Lower leg skin (tissue), 4 donors: ENCODE measurements around the gene GDPD5. TPM values are rescaled to one million over a fixed set of nuclear protein-coding genes. Genes with fewer than 3 reads are reported as not detected.

Experiments
- DNase-seq, 2 donors: peaks; one replicate each; pipeline ENCODE4 v3.0.0-alpha.2; 2019; ENCODE audit warnings: low spot score in 2 of 2
- H3K4me3 ChIP-seq: fragments of 200-600 bp; sonication (generic); 2 replicates; pipeline ENCODE4 v1.5.1; 2017; ENCODE audit warnings: mild to moderate bottlenecking, low read depth; ENCODE audit not compliant: poor library complexity, severe bottlenecking
- POLR2A ChIP-seq, 2 donors: fragments of 450-650 bp; IDR thresholded peaks; one replicate each; pipeline ENCODE4 v1.6.1; 2016 to 2017; ENCODE audit warnings: antibody characterized with exemption in 2 of 2, mild to moderate bottlenecking in 1 of 2, moderate library complexity in 1 of 2
- WGBS, 2 donors: methylation state at CpG; one replicate each; pipeline ENCODE4 v1.1.5; 2018; 5-methylcytosine and 5-hydroxymethylcytosine counted together
- intact Hi-C: fragments of 100-400 bp; cut with DNase I; formaldehyde crosslinking; loops from one replicate; pipeline ENCODE4 v1.15.0; 2023; ENCODE audit warnings: low total_unique reads
- total RNA-seq, 4 donors: library from RNA; depleted of rRNA; stranded (reverse); fragments of >200 nt; gene quantifications; one replicate each; pipeline ENCODE4 v1.1.0, GENCODE V29; 2016
- TF ChIP-seq, protein P1 (sequence below), 3 donors: fragments of 450-650 bp; IDR thresholded peaks; one replicate each; pipeline ENCODE4 v1.5.1; 2016; ENCODE audit warnings: antibody characterized with exemption in 3 of 3, mild to moderate bottlenecking in 3 of 3, moderate library complexity in 2 of 3

GDPD5 gene
- total RNA-seq, 4 donors from 2014 or later = 3.9 to 8.5 (median 5.2) TPM

DNA sequence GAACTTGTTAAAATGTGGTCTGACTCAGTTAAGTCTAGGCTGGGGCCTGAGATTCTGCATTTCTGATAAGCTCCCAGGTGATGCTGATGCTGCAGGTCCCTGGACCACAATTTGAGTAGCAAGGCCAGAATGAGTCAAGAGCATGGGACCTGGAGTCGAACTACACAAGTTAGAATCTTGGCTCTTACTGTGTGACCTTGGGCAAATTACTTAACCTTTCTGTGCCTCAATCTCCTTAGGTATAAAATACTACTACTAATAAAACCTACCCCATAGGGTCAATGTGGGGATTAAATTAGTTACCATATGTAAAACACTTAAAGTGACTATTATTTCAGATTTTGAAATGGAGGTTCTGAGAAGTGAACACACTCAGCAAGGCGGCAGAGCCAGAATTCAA, 34.3 kb downstream of the GDPD5 start:
- WGBS, 2 donors = 92 to 94% methylated on average over 2 of the region's 2 CpGs
- H3K4me3 ChIP-seq = no peak overlapping the region
- TF ChIP-seq, protein P1, sequence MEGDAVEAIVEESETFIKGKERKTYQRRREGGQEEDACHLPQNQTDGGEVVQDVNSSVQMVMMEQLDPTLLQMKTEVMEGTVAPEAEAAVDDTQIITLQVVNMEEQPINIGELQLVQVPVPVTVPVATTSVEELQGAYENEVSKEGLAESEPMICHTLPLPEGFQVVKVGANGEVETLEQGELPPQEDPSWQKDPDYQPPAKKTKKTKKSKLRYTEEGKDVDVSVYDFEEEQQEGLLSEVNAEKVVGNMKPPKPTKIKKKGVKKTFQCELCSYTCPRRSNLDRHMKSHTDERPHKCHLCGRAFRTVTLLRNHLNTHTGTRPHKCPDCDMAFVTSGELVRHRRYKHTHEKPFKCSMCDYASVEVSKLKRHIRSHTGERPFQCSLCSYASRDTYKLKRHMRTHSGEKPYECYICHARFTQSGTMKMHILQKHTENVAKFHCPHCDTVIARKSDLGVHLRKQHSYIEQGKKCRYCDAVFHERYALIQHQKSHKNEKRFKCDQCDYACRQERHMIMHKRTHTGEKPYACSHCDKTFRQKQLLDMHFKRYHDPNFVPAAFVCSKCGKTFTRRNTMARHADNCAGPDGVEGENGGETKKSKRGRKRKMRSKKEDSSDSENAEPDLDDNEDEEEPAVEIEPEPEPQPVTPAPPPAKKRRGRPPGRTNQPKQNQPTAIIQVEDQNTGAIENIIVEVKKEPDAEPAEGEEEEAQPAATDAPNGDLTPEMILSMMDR (IDR thresholded peaks at IDR 0.05) = no peak
- no peak for TF ChIP-seq POLR2A (IDR thresholded peaks at IDR 0.05)

DNA sequence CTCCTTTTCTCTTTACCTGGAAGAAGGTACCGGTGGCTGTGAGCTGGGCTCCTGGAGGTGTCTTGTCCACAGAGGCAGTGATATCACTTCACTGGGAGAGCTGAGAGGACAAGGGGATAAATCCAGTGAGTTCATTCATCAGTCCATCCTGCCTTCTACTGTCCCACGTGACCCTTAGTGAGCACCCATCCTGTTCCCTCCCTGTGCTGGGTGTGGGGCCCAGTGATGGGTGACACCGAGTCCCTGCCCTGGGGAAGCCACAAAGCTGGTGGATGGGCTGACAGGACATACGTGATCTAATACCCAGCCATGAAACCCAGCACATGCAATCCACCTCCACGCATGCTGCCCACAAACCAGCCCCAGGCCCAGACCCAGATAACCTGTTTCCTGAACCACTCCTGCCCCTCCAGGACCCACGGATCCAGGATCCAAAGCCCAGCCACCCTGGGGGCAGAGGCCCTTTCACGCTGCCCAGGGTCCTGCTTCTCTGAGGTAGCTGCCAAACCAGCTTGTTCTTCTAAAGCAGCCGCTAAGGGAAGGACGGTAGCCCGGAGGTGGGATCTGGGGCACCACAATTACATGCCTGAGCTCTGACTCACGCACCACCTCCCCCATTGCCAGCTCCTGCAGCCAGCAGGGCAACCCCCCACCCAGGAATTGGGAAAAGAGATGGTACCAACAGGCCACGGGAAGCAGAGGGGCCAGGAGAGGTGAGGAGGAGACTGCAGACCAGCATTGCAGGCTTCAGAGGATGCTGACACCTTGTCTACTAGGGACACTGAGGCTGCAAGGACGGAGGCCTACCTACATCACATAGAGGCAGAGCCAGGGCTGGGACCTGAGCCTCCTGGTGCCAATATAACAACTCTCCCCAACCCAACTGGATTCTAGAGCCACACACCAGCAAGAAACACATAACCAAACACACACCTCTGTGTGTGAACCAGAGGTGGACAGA, 35.2 kb downstream of the GDPD5 start:
- intact Hi-C loops = no loop called here
- DNase-seq = no peak
- no peak overlapping the region for H3K4me3 ChIP-seq
- 66 to 74% methylated on average over 13 of the region's 13 CpGs for WGBS, 2 donors
- TF ChIP-seq POLR2A (IDR thresholded peaks at IDR 0.05) = no peak
- TF ChIP-seq, protein P1 (IDR thresholded peaks at IDR 0.05) = no peak

More for the DNA sequence above, 34.3 kb downstream of the GDPD5 start:
- DNase-seq = no peak
- intact Hi-C loops = no loop called here

DNA sequence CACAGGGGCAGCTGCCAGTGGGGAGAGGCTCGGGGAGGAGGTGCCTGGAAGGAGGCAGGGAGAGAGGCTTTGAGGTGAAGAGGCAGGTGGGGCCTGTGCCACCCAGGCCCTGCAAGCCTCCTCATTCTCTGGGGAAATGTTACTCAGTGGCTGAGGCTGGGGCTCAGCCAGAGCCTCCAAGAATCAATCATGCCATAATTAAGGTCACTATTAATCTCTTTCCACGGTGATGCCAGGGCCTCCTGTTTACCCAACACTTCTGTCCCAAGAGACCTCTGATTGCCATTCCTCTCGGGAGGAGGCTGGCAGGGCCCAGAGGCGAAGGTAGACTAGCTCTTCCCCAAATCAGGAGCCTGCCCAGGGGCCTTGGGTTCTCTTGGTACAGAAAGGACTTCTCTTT, 38.4 kb downstream of the GDPD5 start:
- intact Hi-C loops = no loop called here
- DNase-seq = no peak
- TF ChIP-seq, protein P1 (IDR thresholded peaks at IDR 0.05) = no peak
- no peak for TF ChIP-seq POLR2A (IDR thresholded peaks at IDR 0.05)
- WGBS, 2 donors = 73 to 83% methylated on average over 4 of the region's 4 CpGs
- H3K4me3 ChIP-seq = no peak overlapping the region

DNA sequence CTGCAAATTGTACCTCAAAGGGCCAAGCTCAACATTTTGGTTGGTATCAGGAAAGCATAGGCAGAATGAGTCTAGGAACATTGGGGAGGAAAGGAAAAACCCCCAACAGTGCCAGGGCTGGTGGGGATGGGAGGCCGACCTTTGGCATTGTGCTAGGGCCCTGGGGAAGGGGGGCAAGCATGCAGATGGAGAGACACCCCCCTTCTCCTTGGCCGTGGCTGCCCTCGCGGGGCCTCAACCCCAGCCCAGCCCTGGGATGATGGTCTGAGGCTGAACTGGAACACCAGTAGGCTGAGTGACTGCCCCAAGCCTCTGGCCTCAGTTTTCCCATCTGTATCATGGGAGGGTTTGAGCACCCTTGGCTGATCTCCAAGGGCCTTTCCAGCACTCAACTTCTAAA, 40.0 kb downstream of the GDPD5 start:
- DNase-seq = no peak
- H3K4me3 ChIP-seq = no peak overlapping the region
- no peak for TF ChIP-seq POLR2A (IDR thresholded peaks at IDR 0.05)
- TF ChIP-seq, protein P1 (IDR thresholded peaks at IDR 0.05) = no peak
- intact Hi-C loops = no loop called here
- 88 to 95% methylated on average over 4 of the region's 4 CpGs for WGBS, 2 donors

DNA sequence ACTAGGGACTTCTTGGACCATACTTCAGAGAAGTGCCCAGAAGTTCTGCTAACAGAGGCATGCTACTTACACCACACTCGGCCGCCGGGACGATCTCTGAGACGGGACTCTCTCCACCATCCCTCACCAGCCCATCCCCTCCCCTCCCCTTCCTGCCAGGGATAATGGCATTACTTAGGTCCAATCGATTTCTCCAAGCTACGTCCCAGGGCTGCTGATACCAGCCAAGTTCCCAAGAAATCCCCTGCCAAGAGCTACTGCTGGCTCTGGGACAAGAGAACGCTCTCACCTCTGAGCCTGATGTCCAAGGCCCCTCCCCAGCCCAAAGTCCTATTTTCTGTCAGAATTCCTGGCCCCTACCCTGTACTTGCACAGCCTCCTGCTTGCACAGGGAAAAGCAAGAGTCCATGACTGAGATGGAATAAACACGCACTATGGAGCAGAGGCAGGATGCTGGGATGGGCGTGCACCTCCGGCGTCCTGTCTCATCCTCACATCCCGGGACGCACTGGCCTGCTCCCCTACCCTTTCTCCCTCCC, 42.7 kb downstream of the GDPD5 start:
- TF ChIP-seq POLR2A (IDR thresholded peaks at IDR 0.05) = no peak
- TF ChIP-seq, protein P1 (IDR thresholded peaks at IDR 0.05) = no peak
- intact Hi-C loops = no loop called here
- no peak overlapping the region for H3K4me3 ChIP-seq
- no peak for DNase-seq
- WGBS, 2 donors = 83 to 84% methylated on average over 14 of the region's 14 CpGs
